SK-N-SH treated with all-trans-retinoic acid at 6 μM for 48 hours (cell line): ENCODE data around the gene GABBR2.

Experiments used
- ATAC-seq: fragments of 200-7000 bp; cut with Tn5 transposase; 3 replicates; pipeline ENCODE4 v1.9.1; 2020; ENCODE audit warnings: mild to moderate bottlenecking, moderate library complexity
- ARNTL ChIP-seq: fragments of 450-650 bp; formaldehyde crosslinking; IDR thresholded peaks from 2 replicates; pipeline ENCODE4 v1.5.0; 2020; ENCODE audit warnings: low read depth, mild to moderate bottlenecking, moderate library complexity, borderline replicate concordance
- BACH2 ChIP-seq: fragments of 250-450 bp; sonication (Bioruptor Pico); IDR thresholded peaks from 2 replicates; pipeline ENCODE4 v1.9.0; 2021; ENCODE audit warnings: mild to moderate bottlenecking, borderline replicate concordance
- CSDC2 ChIP-seq: fragments of 250-450 bp; sonication (Bioruptor Pico); IDR thresholded peaks from 2 replicates; pipeline ENCODE4 v1.5.0; 2020; ENCODE audit warnings: mild to moderate bottlenecking, moderate library complexity
- ESRRG ChIP-seq: fragments of 250-450 bp; sonication (Bioruptor Pico); IDR thresholded peaks from 2 replicates; pipeline ENCODE4 v1.6.1; 2021; ENCODE audit warnings: mild to moderate bottlenecking
- GLIS3 ChIP-seq: fragments of 250-450 bp; sonication (Bioruptor Pico); IDR thresholded peaks from 2 replicates; pipeline ENCODE4 v1.5.0; 2020; ENCODE audit warnings: mild to moderate bottlenecking, moderate library complexity
- ISL1 ChIP-seq: fragments of 250-450 bp; sonication (Bioruptor Pico); IDR thresholded peaks from 2 replicates; pipeline ENCODE4 v2.1.2; 2022; ENCODE audit warnings: mild to moderate bottlenecking, moderate library complexity
- OSR1 ChIP-seq: fragments of 250-450 bp; sonication (Bioruptor Pico); IDR thresholded peaks from 2 replicates; pipeline ENCODE4 v1.8.0; 2022; ENCODE audit warnings: moderate library complexity, mild to moderate bottlenecking, inconsistent platforms
- PPARA ChIP-seq: fragments of 250-450 bp; sonication (Bioruptor Pico); IDR thresholded peaks from 2 replicates; pipeline ENCODE4 v1.5.0; 2020; ENCODE audit warnings: mild to moderate bottlenecking, borderline replicate concordance
- SNAI2 ChIP-seq: fragments of 250-450 bp; sonication (Bioruptor Pico); IDR thresholded peaks from 2 replicates; pipeline ENCODE4 v1.5.0; 2020; ENCODE audit warnings: mild to moderate bottlenecking, moderate library complexity
- TCF4 ChIP-seq: fragments of 250-450 bp; sonication (Bioruptor Pico); IDR thresholded peaks from 2 replicates; pipeline ENCODE4 v1.8.0; 2021; ENCODE audit warnings: mild to moderate bottlenecking, moderate library complexity, borderline replicate concordance
- TOX ChIP-seq: fragments of 250-450 bp; sonication (Bioruptor Pico); IDR thresholded peaks from 2 replicates; pipeline ENCODE4 v1.8.0; 2021; ENCODE audit warnings: mild to moderate bottlenecking, moderate library complexity, borderline replicate concordance
- ZC3H10 ChIP-seq: fragments of 250-450 bp; sonication (Bioruptor Pico); IDR thresholded peaks from 2 replicates; pipeline ENCODE4 v1.5.1; 2021; ENCODE audit warnings: mild to moderate bottlenecking, moderate library complexity
- ZFP3 ChIP-seq: fragments of 250-450 bp; sonication (Bioruptor Pico); IDR thresholded peaks from 2 replicates; pipeline ENCODE4 v1.5.0; 2020; ENCODE audit warnings: mild to moderate bottlenecking, moderate library complexity
- ZFP30 ChIP-seq: fragments of 450-650 bp; formaldehyde crosslinking; IDR thresholded peaks from 2 replicates; pipeline ENCODE4 v1.5.0; 2022; ENCODE audit warnings: mild to moderate bottlenecking, moderate library complexity
- ZNF565 ChIP-seq: fragments of 450-650 bp; formaldehyde crosslinking; conservative IDR thresholded peaks from 2 replicates; pipeline ENCODE4 v1.5.0; 2020; ENCODE audit warnings: low read depth, mild to moderate bottlenecking, moderate library complexity
- ZNF70 ChIP-seq: fragments of 450-650 bp; formaldehyde crosslinking; IDR thresholded peaks from 2 replicates; pipeline ENCODE4 v1.5.0; 2020; ENCODE audit warnings: mild to moderate bottlenecking, moderate library complexity
- ZNF8 ChIP-seq: fragments of 450-650 bp; formaldehyde crosslinking; IDR thresholded peaks from 2 replicates; pipeline ENCODE4 v1.5.0; 2020; ENCODE audit warnings: mild to moderate bottlenecking, moderate library complexity
- TF ChIP-seq, protein P1 (sequence below): fragments of 250-450 bp; sonication (Bioruptor Pico); IDR thresholded peaks from 2 replicates; pipeline ENCODE4 v1.5.1; 2020; ENCODE audit warnings: low read depth, mild to moderate bottlenecking, moderate library complexity
- TF ChIP-seq, protein P2 (sequence below): fragments of 250-450 bp; sonication (Bioruptor Pico); IDR thresholded peaks from 2 replicates; pipeline ENCODE4 v1.8.0; 2020; ENCODE audit warnings: mild to moderate bottlenecking, moderate library complexity, borderline replicate concordance
- TF ChIP-seq, protein P3 (sequence below): fragments of 250-450 bp; sonication (Bioruptor Pico); IDR thresholded peaks from 2 replicates; pipeline ENCODE4 v1.5.0; 2020; ENCODE audit warnings: mild to moderate bottlenecking, moderate library complexity
- TF ChIP-seq, protein P4 (sequence below): fragments of 250-450 bp; sonication (Bioruptor Pico); IDR thresholded peaks from 2 replicates; pipeline ENCODE4 v1.5.1; 2021; ENCODE audit warnings: mild to moderate bottlenecking, moderate library complexity
- TF ChIP-seq, protein P5 (sequence below): fragments of 250-450 bp; sonication (Bioruptor Pico); IDR thresholded peaks from 2 replicates; pipeline ENCODE4 v1.8.0; 2021; ENCODE audit warnings: low read depth, mild to moderate bottlenecking, moderate library complexity, borderline replicate concordance

Gene GABBR2

DNA sequence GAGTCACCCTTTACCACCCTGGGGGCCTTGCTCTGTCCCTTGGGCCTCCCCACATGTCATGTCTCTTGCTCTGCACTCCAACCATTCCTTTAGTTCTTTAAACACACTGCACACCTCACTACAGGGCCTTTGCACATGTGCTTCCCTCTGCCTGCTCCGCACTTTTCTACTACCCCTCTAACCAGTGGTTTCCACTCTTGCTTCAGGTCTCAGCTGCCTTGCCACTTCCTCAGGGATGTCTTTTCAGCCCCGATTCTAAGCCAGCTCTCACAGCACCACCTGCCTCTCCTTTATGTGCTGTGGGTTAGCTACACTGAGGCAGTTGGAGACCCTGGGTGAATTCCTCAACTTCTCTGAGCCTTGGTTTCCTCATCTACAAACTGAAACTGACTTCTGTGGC is 34.6 kb upstream of the GABBR2 start:
- TF ChIP-seq ARNTL (CRISPR knock-in tag) (no peak), GLIS3 (CRISPR knock-in tag) (no peak), ISL1 (CRISPR knock-in tag) (no peak), BACH2 (CRISPR knock-in tag) (no peak)
- TF ChIP-seq, protein P1, sequence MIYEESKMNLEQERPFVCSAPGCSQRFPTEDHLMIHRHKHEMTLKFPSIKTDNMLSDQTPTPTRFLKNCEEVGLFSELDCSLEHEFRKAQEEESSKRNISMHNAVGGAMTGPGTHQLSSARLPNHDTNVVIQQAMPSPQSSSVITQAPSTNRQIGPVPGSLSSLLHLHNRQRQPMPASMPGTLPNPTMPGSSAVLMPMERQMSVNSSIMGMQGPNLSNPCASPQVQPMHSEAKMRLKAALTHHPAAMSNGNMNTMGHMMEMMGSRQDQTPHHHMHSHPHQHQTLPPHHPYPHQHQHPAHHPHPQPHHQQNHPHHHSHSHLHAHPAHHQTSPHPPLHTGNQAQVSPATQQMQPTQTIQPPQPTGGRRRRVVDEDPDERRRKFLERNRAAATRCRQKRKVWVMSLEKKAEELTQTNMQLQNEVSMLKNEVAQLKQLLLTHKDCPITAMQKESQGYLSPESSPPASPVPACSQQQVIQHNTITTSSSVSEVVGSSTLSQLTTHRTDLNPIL (CRISPR knock-in tag), result no peak
- TF ChIP-seq, all 23 proteins: peak for 0

DNA sequence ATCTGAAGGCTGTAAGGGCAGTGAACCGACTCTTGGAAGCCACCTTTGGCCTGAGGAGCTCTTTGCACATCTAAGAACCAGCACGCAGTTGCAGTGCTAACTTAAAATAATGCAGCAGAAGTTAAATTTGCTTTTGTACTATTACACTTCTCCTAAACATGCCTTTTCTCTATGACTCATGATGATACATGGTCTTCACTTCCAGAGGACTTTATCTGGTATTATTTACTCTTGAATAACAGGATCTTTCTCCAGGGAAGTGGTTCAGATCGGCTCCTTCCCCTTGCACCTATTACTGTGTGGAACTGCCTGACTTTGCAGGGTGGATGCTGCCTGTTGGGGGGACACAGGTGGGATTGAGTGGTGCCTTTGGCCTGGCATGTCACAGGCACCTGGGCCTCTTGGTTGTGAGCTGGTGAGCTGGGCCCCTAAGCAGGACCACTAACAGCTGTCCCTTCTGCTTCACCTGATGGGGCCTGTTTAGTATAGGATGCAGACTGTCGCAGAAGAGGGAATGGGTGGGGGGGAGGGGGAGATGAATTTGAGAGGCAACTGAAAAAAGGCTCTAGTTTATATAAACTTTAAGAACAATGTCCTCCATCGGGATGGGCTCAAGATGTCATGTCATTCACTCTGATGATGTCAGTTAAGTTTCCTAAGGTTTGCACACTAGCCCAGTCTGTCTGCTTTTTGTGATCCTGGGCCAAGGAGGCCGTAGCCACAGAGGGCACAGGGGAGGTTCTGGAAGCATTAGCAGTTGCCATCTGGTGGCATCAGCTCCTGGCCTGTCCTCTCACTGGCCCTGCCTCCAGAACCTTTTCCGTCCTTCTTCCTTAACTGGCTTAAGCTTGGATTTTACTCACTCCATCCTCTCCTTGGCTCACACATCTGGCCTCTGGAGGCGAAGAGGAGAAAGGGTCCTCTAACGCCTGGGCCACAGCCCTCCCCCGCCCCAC is 33.9 kb upstream of the GABBR2 start:
- peak; percentile 58 for ATAC-seq
- TF ChIP-seq TOX (CRISPR knock-in tag) (no peak), OSR1 (no peak), ARNTL (CRISPR knock-in tag) (no peak), SNAI2 (CRISPR knock-in tag) (no peak), CSDC2 (CRISPR knock-in tag) (no peak), ZNF8 (CRISPR knock-in tag) (no peak), ESRRG (CRISPR knock-in tag) (no peak), ISL1 (CRISPR knock-in tag) (no peak), PPARA (no peak), ZNF70 (CRISPR knock-in tag) (no peak)
- TF ChIP-seq, protein P1 (CRISPR knock-in tag), result no peak
- TF ChIP-seq, protein P2, sequence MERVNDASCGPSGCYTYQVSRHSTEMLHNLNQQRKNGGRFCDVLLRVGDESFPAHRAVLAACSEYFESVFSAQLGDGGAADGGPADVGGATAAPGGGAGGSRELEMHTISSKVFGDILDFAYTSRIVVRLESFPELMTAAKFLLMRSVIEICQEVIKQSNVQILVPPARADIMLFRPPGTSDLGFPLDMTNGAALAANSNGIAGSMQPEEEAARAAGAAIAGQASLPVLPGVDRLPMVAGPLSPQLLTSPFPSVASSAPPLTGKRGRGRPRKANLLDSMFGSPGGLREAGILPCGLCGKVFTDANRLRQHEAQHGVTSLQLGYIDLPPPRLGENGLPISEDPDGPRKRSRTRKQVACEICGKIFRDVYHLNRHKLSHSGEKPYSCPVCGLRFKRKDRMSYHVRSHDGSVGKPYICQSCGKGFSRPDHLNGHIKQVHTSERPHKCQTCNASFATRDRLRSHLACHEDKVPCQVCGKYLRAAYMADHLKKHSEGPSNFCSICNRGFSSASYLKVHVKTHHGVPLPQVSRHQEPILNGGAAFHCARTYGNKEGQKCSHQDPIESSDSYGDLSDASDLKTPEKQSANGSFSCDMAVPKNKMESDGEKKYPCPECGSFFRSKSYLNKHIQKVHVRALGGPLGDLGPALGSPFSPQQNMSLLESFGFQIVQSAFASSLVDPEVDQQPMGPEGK, result no peak

More for the DNA sequence above, 34.6 kb upstream of the GABBR2 start:
- ATAC-seq, result no peak

DNA sequence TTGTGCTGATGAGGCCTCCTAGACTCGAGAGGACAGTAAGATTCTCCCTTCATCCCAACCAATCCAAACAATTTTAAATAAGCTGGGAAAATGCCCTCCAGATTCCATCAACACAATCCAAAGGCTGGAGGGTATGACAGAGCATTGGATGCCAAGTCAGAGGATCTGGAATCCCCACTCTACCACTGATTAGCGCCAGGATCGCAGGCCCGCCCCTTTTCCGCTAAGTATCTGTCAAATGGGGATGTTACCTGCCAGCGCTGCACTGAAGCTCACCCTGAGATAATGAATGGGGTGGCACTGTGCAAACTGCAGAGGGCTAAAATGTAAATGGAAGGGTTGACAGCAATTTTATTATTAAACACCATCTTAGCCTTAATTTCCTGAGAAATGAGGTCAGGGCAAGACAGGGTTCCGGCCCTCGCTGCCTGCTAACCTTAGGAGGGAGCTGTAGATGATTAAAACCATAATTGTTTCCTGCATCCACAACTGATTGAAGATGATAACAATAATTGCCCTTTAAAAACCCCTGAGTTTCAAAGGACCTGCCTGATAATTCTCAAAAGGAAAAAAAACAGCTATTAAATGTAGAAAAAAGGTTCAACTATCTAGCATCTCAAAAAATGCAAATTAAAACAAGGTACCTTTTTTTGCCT is 31.6 kb upstream of the GABBR2 start:
- no peak for ATAC-seq
- TF ChIP-seq BACH2 (CRISPR knock-in tag), result no peak
- TF ChIP-seq TCF4 (CRISPR knock-in tag), result peak; percentile 60

DNA sequence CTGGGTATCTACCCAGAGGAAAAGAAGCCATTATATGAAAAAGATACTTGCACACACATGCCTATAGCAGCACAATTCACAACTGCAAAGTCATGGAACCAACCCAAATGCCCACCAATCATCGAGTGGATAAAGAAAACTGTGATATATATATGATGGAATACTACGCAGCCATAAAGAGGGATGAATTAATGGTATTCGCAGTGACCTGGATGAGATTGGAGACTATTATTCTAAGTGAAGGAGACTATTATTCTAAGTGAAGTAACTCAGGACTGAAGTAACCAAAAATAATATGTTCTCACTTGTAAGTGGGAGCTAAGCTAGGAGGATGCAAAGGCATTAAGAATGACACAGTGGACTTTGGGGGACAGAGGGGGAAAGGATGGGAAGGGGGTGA is 30.0 kb upstream of the GABBR2 start:
- ATAC-seq, result no peak
- TF ChIP-seq SNAI2 (CRISPR knock-in tag), result no peak
- TF ChIP-seq, protein P3, sequence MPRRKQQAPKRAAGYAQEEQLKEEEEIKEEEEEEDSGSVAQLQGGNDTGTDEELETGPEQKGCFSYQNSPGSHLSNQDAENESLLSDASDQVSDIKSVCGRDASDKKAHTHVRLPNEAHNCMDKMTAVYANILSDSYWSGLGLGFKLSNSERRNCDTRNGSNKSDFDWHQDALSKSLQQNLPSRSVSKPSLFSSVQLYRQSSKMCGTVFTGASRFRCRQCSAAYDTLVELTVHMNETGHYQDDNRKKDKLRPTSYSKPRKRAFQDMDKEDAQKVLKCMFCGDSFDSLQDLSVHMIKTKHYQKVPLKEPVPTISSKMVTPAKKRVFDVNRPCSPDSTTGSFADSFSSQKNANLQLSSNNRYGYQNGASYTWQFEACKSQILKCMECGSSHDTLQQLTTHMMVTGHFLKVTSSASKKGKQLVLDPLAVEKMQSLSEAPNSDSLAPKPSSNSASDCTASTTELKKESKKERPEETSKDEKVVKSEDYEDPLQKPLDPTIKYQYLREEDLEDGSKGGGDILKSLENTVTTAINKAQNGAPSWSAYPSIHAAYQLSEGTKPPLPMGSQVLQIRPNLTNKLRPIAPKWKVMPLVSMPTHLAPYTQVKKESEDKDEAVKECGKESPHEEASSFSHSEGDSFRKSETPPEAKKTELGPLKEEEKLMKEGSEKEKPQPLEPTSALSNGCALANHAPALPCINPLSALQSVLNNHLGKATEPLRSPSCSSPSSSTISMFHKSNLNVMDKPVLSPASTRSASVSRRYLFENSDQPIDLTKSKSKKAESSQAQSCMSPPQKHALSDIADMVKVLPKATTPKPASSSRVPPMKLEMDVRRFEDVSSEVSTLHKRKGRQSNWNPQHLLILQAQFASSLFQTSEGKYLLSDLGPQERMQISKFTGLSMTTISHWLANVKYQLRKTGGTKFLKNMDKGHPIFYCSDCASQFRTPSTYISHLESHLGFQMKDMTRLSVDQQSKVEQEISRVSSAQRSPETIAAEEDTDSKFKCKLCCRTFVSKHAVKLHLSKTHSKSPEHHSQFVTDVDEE (CRISPR knock-in tag), result no peak
- TF ChIP-seq ZC3H10 (CRISPR knock-in tag), result no peak
- TF ChIP-seq ZFP3 (CRISPR knock-in tag), result no peak
- TF ChIP-seq ZNF565 (CRISPR knock-in tag), result no peak
- TF ChIP-seq PPARA, result no peak
- TF ChIP-seq CSDC2 (CRISPR knock-in tag), result no peak
- TF ChIP-seq BACH2 (CRISPR knock-in tag), result no peak
- no peak for TF ChIP-seq ISL1 (CRISPR knock-in tag)
- TF ChIP-seq, protein P4, sequence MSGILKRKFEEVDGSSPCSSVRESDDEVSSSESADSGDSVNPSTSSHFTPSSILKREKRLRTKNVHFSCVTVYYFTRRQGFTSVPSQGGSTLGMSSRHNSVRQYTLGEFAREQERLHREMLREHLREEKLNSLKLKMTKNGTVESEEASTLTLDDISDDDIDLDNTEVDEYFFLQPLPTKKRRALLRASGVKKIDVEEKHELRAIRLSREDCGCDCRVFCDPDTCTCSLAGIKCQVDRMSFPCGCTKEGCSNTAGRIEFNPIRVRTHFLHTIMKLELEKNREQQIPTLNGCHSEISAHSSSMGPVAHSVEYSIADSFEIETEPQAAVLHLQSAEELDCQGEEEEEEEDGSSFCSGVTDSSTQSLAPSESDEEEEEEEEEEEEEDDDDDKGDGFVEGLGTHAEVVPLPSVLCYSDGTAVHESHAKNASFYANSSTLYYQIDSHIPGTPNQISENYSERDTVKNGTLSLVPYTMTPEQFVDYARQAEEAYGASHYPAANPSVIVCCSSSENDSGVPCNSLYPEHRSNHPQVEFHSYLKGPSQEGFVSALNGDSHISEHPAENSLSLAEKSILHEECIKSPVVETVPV (CRISPR knock-in tag), result no peak
- no peak for TF ChIP-seq TOX (CRISPR knock-in tag)
- no peak for TF ChIP-seq ARNTL (CRISPR knock-in tag)
- TF ChIP-seq, protein P5, sequence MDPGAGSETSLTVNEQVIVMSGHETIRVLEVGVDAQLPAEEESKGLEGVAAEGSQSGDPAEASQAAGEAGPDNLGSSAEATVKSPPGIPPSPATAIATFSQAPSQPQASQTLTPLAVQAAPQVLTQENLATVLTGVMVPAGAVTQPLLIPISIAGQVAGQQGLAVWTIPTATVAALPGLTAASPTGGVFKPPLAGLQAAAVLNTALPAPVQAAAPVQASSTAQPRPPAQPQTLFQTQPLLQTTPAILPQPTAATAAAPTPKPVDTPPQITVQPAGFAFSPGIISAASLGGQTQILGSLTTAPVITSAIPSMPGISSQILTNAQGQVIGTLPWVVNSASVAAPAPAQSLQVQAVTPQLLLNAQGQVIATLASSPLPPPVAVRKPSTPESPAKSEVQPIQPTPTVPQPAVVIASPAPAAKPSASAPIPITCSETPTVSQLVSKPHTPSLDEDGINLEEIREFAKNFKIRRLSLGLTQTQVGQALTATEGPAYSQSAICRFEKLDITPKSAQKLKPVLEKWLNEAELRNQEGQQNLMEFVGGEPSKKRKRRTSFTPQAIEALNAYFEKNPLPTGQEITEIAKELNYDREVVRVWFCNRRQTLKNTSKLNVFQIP (CRISPR knock-in tag), result no peak
- TF ChIP-seq ZFP30 (CRISPR knock-in tag), result no peak
